Epithelial cell of proximal tubule (primary cell): ENCODE results near the gene NKAIN2. TPM values are rescaled to one million over a fixed set of nuclear protein-coding genes. Genes with fewer than 3 reads are reported as not detected.
A peak's percentile ranks its signal among the peaks of the same experiment; 100 is the strongest.

Experiments
- DNase-seq: peaks from one replicate; pipeline ENCODE4 v3.0.0-alpha.2; 2011; ENCODE audit warnings: low read depth
- H3K4me3 ChIP-seq: 2 replicates; pipeline ENCODE4 v1.5.1; 2011; ENCODE audit warnings: low read depth, mild to moderate bottlenecking, low read length
- total RNA-seq: library from RNA; depleted of rRNA; stranded (reverse); fragments of >200 nt; gene quantifications from 2 replicates; pipeline ENCODE4 v1.2.3, GENCODE V29; 2015
- TF ChIP-seq, protein P1 (sequence below): conservative IDR thresholded peaks from 2 replicates; pipeline ENCODE4 v1.5.1; 2012; ENCODE audit warnings: low read depth, mild to moderate bottlenecking, low read length

Gene NKAIN2
- total RNA-seq, 1 donor from 2014 or later = under 0.01 TPM

DNA sequence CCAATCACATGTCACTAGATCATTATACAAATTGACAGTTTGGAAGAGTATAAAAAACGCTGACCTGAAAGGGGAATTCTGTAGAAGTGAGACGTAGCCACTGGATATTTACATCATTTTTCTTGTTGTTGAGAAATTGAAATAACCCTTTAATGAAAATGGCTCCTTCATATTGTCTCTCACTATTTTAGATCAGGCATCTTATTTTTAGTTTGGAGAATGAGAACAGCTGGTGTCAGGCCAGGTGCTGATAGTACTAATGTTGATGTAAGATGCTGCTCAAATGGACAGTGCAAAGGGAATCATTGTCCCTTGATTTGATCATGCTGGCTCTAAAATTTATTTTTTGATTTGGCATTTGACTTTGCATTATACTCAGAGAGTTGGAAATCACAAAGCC lies 17.4 kb downstream of the NKAIN2 start:
- H3K4me3 ChIP-seq = no peak overlapping the region
- TF ChIP-seq, protein P1, sequence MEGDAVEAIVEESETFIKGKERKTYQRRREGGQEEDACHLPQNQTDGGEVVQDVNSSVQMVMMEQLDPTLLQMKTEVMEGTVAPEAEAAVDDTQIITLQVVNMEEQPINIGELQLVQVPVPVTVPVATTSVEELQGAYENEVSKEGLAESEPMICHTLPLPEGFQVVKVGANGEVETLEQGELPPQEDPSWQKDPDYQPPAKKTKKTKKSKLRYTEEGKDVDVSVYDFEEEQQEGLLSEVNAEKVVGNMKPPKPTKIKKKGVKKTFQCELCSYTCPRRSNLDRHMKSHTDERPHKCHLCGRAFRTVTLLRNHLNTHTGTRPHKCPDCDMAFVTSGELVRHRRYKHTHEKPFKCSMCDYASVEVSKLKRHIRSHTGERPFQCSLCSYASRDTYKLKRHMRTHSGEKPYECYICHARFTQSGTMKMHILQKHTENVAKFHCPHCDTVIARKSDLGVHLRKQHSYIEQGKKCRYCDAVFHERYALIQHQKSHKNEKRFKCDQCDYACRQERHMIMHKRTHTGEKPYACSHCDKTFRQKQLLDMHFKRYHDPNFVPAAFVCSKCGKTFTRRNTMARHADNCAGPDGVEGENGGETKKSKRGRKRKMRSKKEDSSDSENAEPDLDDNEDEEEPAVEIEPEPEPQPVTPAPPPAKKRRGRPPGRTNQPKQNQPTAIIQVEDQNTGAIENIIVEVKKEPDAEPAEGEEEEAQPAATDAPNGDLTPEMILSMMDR = no peak
- DNase-seq = no peak

DNA sequence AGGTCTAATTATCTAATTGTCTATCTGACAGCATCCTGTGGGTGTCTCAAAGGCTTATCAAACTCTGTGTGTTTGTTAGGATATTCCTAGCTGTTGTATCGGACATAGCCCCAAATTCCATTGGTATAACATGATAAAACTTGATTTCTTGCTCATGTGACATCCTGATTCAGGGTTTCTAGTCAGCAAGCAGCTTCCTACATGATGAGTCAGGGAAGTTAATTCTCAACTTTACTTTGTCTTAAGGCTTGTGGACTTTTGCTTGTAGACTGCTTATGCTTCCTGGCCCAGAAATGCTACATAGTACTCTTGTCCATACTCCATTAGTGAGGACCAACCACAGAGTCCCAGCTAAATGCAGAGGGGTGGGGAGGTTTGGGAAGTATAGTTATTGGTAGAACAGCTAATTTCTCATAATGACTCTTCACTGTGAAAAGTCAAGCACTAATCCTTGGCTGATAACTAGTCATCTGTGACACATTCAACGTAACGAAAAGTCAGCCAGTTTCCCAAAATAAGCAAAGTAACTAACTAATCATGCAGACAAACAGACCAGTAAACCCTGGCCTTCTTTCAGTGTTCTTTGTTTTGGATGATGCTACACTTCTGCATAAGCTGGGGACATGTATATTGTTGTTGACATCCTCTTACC lies 25.8 kb downstream of the NKAIN2 start:
- TF ChIP-seq, protein P1 = no peak
- H3K4me3 ChIP-seq = no peak overlapping the region
- peak; percentile 90 for DNase-seq

DNA sequence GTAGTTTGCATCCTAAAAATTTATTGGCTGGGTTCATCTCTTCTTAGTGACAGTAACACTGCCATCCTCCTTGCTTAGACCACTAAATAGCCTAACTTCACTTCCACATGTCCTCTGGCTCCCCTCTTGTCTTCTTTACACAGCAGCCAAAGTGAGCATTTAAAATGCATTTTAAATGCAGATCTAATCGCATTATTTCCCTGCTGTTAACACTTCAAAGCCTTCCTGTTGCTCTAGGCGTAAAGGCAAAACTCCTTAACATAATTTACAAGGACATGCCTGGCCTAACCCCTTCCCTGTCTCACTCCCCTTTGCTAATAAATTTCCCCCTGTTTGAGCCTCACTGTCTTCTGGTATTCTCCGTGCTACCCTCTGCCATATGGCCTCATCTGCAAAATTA lies 26.5 kb downstream of the NKAIN2 start:
- H3K4me3 ChIP-seq = no peak overlapping the region
- no peak for DNase-seq
- TF ChIP-seq, protein P1 = no peak

DNA sequence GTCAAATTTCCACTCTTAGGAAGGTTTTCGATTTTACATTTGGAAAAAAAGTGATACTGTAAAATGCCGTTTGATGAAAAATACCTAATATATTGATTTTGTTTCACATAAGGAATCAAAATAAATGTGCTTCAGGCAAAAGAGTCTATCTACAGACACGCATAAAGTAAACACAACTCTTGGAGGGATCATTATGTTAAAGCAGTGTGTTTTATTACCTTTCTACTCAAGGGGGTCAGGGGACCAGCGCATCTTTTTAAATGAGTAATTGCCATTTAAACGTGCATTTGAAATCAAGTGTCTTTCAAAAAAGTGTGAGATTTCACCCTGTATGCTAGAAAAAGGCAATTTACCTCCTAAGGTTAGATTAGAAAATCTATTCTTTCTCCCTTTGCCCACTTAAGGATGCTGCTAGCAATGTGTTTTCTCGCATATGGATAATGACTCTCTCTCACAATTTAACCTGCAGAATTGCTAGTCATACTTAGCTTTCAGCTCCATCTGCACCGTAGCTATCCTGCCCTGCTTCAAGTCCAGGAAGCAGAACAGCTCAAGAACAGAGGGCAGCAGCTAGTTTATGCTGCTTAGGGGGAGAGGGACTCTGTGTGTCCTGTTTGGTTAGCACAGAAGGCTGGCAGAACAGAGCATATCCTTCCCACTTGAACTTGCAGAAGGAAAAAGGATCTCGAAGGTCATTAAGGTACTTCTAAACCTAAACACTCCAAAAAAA lies 35.0 kb downstream of the NKAIN2 start:
- TF ChIP-seq, protein P1 = no peak
- H3K4me3 ChIP-seq = no peak overlapping the region
- no peak for DNase-seq

DNA sequence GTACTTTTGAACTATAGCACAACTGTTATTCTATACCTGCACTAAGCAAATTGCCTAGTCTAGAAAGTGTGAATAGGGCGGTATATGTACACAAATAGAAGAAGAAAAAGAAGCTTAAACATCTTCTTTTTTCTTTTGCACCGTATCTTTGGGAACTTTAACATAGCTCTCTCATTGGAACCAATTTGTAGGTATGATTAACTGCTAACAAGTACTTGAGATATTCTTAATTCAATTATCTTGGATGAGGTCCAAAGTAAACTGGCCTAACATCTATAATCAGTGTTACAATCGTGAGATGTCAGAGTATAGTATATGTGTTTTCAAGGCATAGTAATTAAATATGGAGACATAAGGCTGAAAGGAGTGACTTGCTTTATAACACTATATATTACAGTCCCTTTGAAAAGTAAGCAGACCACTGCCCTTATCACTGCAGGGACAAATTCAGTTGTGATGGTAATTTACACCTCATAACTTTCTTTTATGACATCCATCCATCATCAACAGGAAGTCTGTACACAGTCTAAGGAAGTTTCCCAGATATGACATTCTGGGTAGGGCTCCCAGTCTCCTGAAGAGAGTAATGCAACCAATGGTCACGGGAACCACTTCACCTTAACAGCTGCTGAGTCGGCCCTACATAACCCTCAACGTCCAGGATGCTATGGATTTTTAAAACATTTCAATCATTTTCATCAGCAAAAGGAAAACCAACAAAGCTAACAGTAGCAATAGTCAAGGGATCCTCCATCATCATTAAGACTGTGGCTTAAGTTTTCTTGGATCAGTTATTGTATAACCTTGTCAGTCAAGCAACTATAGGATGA lies 37.6 kb downstream of the NKAIN2 start:
- no peak for DNase-seq
- H3K4me3 ChIP-seq = no peak overlapping the region
- TF ChIP-seq, protein P1 = no peak

DNA sequence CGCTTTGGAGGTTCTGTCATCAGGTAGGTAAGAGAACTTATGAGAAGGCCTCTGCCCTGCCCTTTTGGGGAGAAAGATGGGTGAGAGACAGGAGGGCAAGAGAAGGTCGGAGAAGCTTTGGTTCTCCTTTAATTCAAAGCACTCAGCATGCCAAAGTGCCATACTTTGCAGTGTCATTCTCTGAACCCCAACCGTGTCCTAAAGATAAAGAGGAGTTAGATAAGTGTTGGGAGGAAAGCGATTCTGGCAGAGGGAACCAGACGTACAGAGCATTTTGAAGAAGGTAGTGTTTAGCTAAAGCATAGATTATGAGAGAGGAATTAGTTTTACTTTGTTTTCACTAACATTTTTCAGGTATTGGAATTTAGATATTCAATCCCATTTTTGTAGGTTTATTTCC lies 40.3 kb downstream of the NKAIN2 start:
- DNase-seq = no peak
- H3K4me3 ChIP-seq = no peak overlapping the region
- TF ChIP-seq, protein P1 = no peak
